ENCODE measurements around the gene MSLN. TPM values are rescaled to one million over a fixed set of nuclear protein-coding genes. Genes with fewer than 3 reads are reported as not detected.

MSLN gene
- total RNA-seq, 4 donors from 2014 or later = 0.44 to 0.82 TPM; not detected in 2

DNA sequence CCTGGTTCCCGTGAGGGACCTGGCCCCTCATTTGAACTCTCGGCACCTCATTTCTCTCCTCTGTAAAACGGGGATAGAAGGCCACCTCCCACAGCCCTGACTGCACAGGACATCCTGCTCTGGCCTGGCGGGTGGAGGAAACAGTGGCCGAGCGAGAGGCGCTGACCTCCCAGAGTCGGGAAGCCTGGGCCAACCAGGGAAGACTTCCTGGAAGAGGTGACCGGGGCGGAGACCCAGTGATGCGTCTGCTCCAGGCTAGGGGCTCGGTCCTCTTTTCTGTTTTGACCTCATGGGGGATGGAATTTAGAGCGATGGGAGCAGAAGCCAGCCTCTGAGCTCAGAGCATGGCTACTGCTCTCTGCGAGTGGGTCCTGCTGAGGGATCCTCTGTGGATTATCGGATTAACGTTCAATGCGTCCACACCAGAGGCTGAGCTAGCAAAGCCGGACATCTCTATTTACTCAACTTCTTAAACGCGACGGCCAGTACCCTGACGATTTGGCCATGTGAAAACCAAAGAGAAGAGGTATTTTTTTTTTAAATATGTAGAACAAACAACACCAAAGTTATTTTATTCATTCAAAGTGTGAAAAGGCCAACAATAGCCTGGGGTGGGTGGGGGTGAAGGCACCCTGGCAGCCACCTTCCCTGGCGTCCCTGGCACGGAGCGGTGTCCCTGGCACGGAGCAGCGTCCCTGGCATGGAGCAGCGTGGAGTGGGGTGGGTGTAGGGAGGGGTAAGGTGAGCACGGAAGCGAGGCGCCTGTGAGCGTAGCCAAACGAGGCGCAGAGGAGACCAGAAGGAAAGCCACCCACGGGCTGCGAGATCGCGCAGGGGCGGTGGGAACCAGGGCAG, 9.2 kb upstream of the MSLN start:
- TF ChIP-seq, protein P1, sequence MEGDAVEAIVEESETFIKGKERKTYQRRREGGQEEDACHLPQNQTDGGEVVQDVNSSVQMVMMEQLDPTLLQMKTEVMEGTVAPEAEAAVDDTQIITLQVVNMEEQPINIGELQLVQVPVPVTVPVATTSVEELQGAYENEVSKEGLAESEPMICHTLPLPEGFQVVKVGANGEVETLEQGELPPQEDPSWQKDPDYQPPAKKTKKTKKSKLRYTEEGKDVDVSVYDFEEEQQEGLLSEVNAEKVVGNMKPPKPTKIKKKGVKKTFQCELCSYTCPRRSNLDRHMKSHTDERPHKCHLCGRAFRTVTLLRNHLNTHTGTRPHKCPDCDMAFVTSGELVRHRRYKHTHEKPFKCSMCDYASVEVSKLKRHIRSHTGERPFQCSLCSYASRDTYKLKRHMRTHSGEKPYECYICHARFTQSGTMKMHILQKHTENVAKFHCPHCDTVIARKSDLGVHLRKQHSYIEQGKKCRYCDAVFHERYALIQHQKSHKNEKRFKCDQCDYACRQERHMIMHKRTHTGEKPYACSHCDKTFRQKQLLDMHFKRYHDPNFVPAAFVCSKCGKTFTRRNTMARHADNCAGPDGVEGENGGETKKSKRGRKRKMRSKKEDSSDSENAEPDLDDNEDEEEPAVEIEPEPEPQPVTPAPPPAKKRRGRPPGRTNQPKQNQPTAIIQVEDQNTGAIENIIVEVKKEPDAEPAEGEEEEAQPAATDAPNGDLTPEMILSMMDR (IDR thresholded peaks at IDR 0.05; ENCODE audit: low read depth) = no peak

- TF ChIP-seq, protein P1 (IDR thresholded peaks at IDR 0.05; ENCODE audit: low read depth) = no peak
Observed at GRCh38 chr16:752007-752312, 8.6 kb upstream of the MSLN start.

DNA sequence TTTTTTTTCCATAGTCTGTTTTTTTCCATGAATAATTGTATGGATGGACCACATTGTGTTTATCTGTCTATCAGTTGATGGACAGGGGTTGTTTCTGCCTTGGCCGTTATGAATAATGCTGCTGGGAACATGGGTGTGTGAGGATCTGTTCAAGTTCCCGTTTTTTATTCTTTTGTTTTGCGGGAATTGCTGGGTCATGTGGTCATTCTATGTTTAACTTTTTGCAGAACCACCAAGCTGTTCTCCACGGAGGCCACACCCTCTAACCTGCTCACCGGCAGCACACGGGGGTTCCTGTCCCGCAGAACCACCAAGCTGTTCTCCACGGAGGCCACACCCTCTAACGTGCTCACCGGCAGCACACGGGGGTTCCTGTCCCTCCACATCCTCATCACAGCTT, 5.9 kb upstream of the MSLN start:
- TF ChIP-seq, protein P1 (IDR thresholded peaks at IDR 0.05; ENCODE audit: low read depth) = no peak

DNA sequence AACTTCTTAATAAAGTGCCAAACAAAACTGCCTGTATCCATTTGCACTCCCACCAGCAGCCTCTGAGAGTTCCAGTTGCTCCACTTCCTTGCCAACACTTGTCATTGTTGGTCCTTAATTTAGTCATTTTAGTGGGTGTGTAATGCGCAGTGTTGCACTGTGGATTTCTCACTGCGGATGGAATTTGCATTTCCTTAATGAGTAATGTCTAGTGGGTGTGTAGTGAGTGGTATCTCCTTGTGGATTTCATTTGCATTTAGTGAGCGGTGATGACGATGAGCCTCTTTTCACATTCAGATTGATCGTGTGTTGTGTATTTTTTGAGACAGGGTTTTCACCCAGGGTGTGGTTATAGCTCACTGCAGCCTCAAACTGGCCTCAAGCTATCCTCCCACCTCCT, 4.1 kb upstream of the MSLN start:
- TF ChIP-seq, protein P1 (IDR thresholded peaks at IDR 0.05; ENCODE audit: low read depth) = no peak

DNA sequence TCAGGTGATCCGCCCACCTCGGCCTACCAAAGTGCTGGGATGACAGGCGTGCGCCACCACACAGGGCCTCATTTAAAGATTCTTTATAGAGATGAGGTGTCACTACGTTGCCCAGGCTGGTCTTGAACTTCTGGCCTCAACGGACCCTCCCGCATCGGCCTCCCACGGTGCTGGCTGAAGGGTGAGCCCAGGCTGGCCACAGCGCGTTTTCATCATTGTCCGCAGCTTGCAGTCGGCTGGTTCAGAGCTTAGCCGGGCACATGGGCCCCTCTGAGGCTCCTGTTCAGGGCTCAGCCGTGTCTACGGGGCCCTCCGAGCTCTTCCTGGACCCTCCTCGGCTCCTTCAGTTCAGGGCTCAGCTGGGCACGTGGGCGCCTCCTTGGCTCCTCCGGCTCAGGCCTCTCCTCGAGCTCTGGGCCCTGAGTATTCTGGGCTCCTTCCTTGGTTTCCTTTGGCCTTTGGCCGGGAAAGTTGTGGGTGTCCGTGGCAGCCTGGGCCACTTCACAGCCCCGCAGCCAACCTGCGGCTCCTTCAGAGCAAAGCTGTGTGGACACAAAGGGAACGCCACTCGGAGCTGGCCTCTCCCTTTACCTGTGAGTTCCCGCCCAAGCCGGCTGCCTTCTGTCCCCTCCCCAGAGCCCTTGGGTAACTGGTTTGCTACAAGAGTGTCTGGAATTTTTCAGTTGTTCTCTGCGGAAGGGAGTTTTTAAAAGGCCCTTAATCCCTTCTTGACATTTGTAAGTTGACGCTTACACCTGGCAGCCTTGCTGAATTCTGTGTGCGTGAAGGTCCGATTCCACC, 1.2 kb upstream of the MSLN start:
- TF ChIP-seq, protein P1 (IDR thresholded peaks at IDR 0.05; ENCODE audit: low read depth) = no peak

DNA sequence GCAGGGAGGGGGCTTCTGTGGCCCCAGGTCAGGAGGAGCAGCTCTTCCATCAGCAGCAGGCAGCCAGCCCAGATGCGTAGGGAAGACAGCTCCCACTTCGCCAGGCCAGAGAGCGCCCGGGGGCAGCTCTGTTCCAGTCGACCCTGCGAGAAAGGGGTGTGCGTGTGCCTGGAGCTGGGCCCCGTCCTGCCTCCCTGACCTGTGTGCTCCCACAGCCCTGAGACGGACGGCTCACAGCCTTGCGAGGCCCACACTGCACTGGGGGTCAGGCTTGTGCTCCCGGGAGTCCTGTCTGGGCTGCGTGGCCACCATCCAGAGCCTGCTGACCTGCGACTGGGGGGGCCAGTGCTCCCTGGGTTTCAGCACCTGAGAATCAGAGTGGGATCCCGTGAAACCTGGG, 469 bp upstream of the MSLN start:
- TF ChIP-seq, protein P1 (IDR thresholded peaks at IDR 0.05; ENCODE audit: low read depth) = no peak
